HPDE6-E6E7 (cell line): ENCODE measurements around the gene TTC24.
A peak's percentile ranks its signal among the peaks of the same experiment; 100 is the strongest.
"Not testable (repeated sequence)": the region's sequence is repeated elsewhere in the genome, so short reads cannot be mapped to it uniquely, and the experiment has no call there.

ENCODE experiments used
- DNase-seq: peaks from one replicate; pipeline ENCODE4 v3.0.0; 2011; ENCODE audit warnings: missing footprints; ENCODE audit errors: extremely low spot score

The TTC24 gene

GRCh38 chr1:156608036-156608674 lies 28.6 kb downstream of the TTC24 start:
- DNase-seq, result peak; percentile 63

- DNase-seq, result no peak
Measured at GRCh38 chr1:156608981-156609380, 29.5 kb downstream of the TTC24 start.

- DNase-seq, result not testable (repeated sequence)
Measured at GRCh38 chr1:156610072-156610471, 30.5 kb downstream of the TTC24 start.

- no peak for DNase-seq
Measured at GRCh38 chr1:156612666-156613065, 33.1 kb downstream of the TTC24 start.

- no peak for DNase-seq
Measured at GRCh38 chr1:156615946-156616345, 36.4 kb downstream of the TTC24 start.

- DNase-seq, result no peak
Measured at GRCh38 chr1:156616463-156616862, 36.9 kb downstream of the TTC24 start.

GRCh38 chr1:156618853-156619581 lies 39.5 kb downstream of the TTC24 start, which contains the start of gene HAPLN2:
Gene HAPLN2 (plus strand): TSS chr1:156619415. CDS start chr1:156623491, 4,076 bp downstream.
- DNase-seq, result no peak

GRCh38 chr1:156619582-156619955 lies 40.0 kb downstream of the TTC24 start:
- DNase-seq, result no peak

GRCh38 chr1:156622581-156623297 lies 43.2 kb downstream of the TTC24 start:
- DNase-seq, result no peak

- no peak for DNase-seq
Measured at GRCh38 chr1:156623946-156624813, 44.7 kb downstream of the TTC24 start.

- DNase-seq, result no peak
Measured at GRCh38 chr1:156624814-156625435, 45.4 kb downstream of the TTC24 start.

GRCh38 chr1:156625436-156626078 lies 46.0 kb downstream of the TTC24 start:
- no peak for DNase-seq

- no peak for DNase-seq
Measured at GRCh38 chr1:156626079-156626438, 46.5 kb downstream of the TTC24 start.

GRCh38 chr1:156627313-156627880 lies 47.9 kb downstream of the TTC24 start:
- DNase-seq, result peak; percentile 58

- no peak for DNase-seq
Measured at GRCh38 chr1:156629823-156630449, 50.4 kb downstream of the TTC24 start.

- DNase-seq, result not testable (repeated sequence)
Measured at GRCh38 chr1:156631152-156631551, 51.6 kb downstream of the TTC24 start.

GRCh38 chr1:156632355-156632754 lies 52.8 kb downstream of the TTC24 start:
- no peak for DNase-seq
